HG03280 (cell line): ENCODE measurements around the gene AVL9.
"Not testable (repeated sequence)": the region's sequence is repeated elsewhere in the genome, so short reads cannot be mapped to it uniquely, and the experiment has no call there.

Source experiments
- ATAC-seq: cut with Tn5 transposase; IDR thresholded peaks from one replicate; pipeline ENCODE4 v1.9.1; 2021; ENCODE audit warnings: mild to moderate bottlenecking, moderate library complexity; ENCODE audit not compliant: unreplicated experiment

The AVL9 gene

GRCh38 chr7:32494946-32495297 lies 367 bp upstream of the AVL9 start:
- ATAC-seq = peak; percentile 1

- no peak for ATAC-seq
Measured at GRCh38 chr7:32496052-32496813, 944 bp downstream of the AVL9 start.

GRCh38 chr7:32499755-32500154 lies 4.5 kb downstream of the AVL9 start:
- ATAC-seq = not testable (repeated sequence)

- not testable (repeated sequence) for ATAC-seq
Measured at GRCh38 chr7:32500216-32500615, 4.9 kb downstream of the AVL9 start.

GRCh38 chr7:32500922-32501341 lies 5.6 kb downstream of the AVL9 start:
- ATAC-seq = peak; percentile 59

- no peak for ATAC-seq
Measured at GRCh38 chr7:32501522-32501921, 6.2 kb downstream of the AVL9 start.

GRCh38 chr7:32502728-32503127 lies 7.4 kb downstream of the AVL9 start:
- ATAC-seq = no peak

- ATAC-seq = no peak
Measured at GRCh38 chr7:32506266-32507054, 11.2 kb downstream of the AVL9 start.

- no peak for ATAC-seq
Measured at GRCh38 chr7:32507414-32507813, 12.1 kb downstream of the AVL9 start.

- ATAC-seq = no peak
Measured at GRCh38 chr7:32511791-32512190, 16.5 kb downstream of the AVL9 start.

- no peak for ATAC-seq
Measured at GRCh38 chr7:32513210-32513609, 17.9 kb downstream of the AVL9 start.

GRCh38 chr7:32515890-32516550 lies 20.7 kb downstream of the AVL9 start:
- ATAC-seq = no peak

GRCh38 chr7:32516551-32517100 lies 21.3 kb downstream of the AVL9 start:
- no peak for ATAC-seq

- ATAC-seq = no peak
Measured at GRCh38 chr7:32518534-32519140, 23.3 kb downstream of the AVL9 start.

GRCh38 chr7:32519763-32520162 lies 24.5 kb downstream of the AVL9 start:
- ATAC-seq = no peak

- ATAC-seq = no peak
Measured at GRCh38 chr7:32522746-32523530, 27.6 kb downstream of the AVL9 start.

GRCh38 chr7:32524631-32525030 lies 29.3 kb downstream of the AVL9 start:
- no peak for ATAC-seq

- no peak for ATAC-seq
Measured at GRCh38 chr7:32525839-32526238, 30.6 kb downstream of the AVL9 start.

- ATAC-seq = no peak
Measured at GRCh38 chr7:32531402-32531801, 36.1 kb downstream of the AVL9 start.

- ATAC-seq = no peak
Measured at GRCh38 chr7:32532086-32532485, 36.8 kb downstream of the AVL9 start.
